ENCODE results near the gene AOPEP. TPM values are rescaled to one million over a fixed set of nuclear protein-coding genes. Genes with fewer than 3 reads are reported as not detected.

AOPEP gene
- polyA plus RNA-seq, 2 of the 4 experiments (the other 2 are of a cell fraction) = 226 to 266 TPM

DNA sequence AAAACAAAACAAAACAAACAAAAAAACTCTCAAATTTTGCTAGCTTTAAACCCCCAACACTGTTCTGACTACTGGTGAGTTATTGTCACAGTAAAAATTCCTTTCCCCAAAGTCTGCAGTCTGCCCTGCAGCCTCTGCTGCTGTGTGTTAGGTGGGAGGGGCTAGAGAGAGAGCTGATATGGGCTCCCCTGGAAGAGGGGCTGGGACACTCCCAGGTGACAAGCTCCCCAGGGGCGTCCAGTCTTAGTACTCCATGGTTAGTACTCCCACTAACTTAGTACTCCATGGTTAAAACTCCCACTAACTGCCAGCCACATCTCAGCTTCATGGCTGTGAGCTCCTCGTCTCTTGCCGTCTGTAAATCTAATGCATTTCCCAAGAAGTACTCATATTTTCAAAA, 399.2 kb downstream of the AOPEP start (continued):
- TF ChIP-seq RAD21 (conservative IDR thresholded peaks at IDR 0.05 in 1 of 2, IDR thresholded peaks at IDR 0.05 in 1 of 2) (no peak), SREBF2 (IDR thresholded peaks at IDR 0.05) (no peak), NR3C1 (IDR thresholded peaks at IDR 0.05) (no peak), HDAC2 (IDR thresholded peaks at IDR 0.05) (no peak)
- TF ChIP-seq, protein P1, sequence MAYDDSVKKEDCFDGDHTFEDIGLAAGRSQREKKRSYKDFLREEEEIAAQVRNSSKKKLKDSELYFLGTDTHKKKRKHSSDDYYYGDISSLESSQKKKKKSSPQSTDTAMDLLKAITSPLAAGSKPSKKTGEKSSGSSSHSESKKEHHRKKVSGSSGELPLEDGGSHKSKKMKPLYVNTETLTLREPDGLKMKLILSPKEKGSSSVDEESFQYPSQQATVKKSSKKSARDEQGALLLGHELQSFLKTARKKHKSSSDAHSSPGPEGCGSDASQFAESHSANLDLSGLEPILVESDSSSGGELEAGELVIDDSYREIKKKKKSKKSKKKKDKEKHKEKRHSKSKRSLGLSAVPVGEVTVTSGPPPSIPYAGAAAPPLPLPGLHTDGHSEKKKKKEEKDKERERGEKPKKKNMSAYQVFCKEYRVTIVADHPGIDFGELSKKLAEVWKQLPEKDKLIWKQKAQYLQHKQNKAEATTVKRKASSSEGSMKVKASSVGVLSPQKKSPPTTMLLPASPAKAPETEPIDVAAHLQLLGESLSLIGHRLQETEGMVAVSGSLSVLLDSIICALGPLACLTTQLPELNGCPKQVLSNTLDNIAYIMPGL (CRISPR knock-in tag; IDR thresholded peaks at IDR 0.05; ENCODE audit: borderline replicate concordance) = no peak

DNA sequence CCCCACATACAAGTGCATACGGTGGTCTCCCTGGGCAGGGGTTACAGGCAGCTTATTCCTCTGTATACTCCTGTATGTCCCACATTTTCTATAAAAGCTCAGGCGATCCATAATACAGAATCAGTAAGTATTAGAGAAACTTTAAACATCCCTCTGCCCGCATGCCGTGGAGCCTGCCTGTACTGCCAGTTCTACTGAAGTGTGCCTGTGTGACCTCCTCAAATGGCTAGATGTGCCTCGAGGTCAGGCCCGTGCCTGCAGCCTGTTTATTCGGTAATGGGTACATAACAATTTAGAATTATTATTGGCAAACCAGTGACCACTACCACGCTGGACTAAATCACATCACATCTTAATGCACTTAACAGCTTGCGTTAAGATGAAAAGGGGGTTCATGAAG, 400.2 kb downstream of the AOPEP start:
- no peak for TF ChIP-seq HDAC2 (IDR thresholded peaks at IDR 0.05)
- no peak for TF ChIP-seq CBX2 (IDR thresholded peaks at IDR 0.05; ENCODE audit: borderline replicate concordance, low read depth)
- no peak for TF ChIP-seq FOSL2 (IDR thresholded peaks at IDR 0.05)
- TF ChIP-seq FOSL2 (CRISPR knock-in tag; IDR thresholded peaks at IDR 0.05) = no peak
- TF ChIP-seq, protein P2, sequence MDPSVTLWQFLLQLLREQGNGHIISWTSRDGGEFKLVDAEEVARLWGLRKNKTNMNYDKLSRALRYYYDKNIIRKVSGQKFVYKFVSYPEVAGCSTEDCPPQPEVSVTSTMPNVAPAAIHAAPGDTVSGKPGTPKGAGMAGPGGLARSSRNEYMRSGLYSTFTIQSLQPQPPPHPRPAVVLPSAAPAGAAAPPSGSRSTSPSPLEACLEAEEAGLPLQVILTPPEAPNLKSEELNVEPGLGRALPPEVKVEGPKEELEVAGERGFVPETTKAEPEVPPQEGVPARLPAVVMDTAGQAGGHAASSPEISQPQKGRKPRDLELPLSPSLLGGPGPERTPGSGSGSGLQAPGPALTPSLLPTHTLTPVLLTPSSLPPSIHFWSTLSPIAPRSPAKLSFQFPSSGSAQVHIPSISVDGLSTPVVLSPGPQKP (IDR thresholded peaks at IDR 0.05; ENCODE audit: low read depth, low read length) = no peak
- TF ChIP-seq, protein P3, sequence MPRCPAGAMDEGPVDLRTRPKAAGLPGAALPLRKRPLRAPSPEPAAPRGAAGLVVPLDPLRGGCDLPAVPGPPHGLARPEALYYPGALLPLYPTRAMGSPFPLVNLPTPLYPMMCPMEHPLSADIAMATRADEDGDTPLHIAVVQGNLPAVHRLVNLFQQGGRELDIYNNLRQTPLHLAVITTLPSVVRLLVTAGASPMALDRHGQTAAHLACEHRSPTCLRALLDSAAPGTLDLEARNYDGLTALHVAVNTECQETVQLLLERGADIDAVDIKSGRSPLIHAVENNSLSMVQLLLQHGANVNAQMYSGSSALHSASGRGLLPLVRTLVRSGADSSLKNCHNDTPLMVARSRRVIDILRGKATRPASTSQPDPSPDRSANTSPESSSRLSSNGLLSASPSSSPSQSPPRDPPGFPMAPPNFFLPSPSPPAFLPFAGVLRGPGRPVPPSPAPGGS (IDR thresholded peaks at IDR 0.05) = no peak
- TF ChIP-seq, protein P4, sequence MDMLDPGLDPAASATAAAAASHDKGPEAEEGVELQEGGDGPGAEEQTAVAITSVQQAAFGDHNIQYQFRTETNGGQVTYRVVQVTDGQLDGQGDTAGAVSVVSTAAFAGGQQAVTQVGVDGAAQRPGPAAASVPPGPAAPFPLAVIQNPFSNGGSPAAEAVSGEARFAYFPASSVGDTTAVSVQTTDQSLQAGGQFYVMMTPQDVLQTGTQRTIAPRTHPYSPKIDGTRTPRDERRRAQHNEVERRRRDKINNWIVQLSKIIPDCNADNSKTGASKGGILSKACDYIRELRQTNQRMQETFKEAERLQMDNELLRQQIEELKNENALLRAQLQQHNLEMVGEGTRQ (IDR thresholded peaks at IDR 0.05) = no peak
- TF ChIP-seq, protein P5, sequence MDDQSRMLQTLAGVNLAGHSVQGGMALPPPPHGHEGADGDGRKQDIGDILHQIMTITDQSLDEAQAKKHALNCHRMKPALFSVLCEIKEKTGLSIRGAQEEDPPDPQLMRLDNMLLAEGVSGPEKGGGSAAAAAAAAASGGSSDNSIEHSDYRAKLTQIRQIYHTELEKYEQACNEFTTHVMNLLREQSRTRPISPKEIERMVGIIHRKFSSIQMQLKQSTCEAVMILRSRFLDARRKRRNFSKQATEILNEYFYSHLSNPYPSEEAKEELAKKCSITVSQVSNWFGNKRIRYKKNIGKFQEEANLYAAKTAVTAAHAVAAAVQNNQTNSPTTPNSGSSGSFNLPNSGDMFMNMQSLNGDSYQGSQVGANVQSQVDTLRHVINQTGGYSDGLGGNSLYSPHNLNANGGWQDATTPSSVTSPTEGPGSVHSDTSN (IDR thresholded peaks at IDR 0.05) = no peak
- TF ChIP-seq CHD2 (IDR thresholded peaks at IDR 0.05; ENCODE audit: low read length, partially characterized antibody) = no peak
- no peak for TF ChIP-seq CEBPB (IDR thresholded peaks at IDR 0.05)
- no peak for TF ChIP-seq HOXB5 (CRISPR knock-in tag; IDR thresholded peaks at IDR 0.05)
- no peak for TF ChIP-seq MAFK (IDR thresholded peaks at IDR 0.05; ENCODE audit: partially characterized antibody)
- no peak for TF ChIP-seq BHLHE40 (IDR thresholded peaks at IDR 0.05; ENCODE audit: low read depth, low read length)
- TF ChIP-seq RFX5 (IDR thresholded peaks at IDR 0.05) = no peak
- 72% methylated on average over 9 of the region's 9 CpGs for whole genome bisulfite sequencing (ENCODE audit: missing lambda C conversion rate)
- no peak overlapping the region for H3K4me2 ChIP-seq
- H3K4me1 ChIP-seq = peaks cover 33% of the 10 kb centered on the region
- no peaks in the 10 kb centered on the region for H3K9me3 ChIP-seq
- FAIRE-seq (no peak), ATAC-seq (no peak), DNase-seq (ENCODE audit: low read depth in 1 of 2, low spot score in 1 of 2) (no peak)
- peak overlapping the region in 1 of 2 experiments; percentile 14; a peak in 2 of 6 replicates for H3K27ac ChIP-seq
- ChIA-PET CTCF (interaction anchor here (0.6 to 8.5 kb wide), 41 partner anchors 8 to 1091 kb away, joined by 3 to 284 read pairs (median 6); partner anchors contain the start of gene PCAT7), POLR2A (no interaction called here)
- H3K4me3 ChIP-seq = no peak overlapping the region
